Heart left ventricle (tissue), 13 donors: ENCODE results near the gene ACOT12.

Experiments
- CTCF ChIP-seq, 12 donors: fragments of 200-600 bp; sonication (generic) in 4 of 12; IDR thresholded peaks; one replicate each; pipeline versions ENCODE4 v1.5.0 to v1.8.0; 2018 to 2022; ENCODE audit warnings: antibody characterized with exemption in 12 of 12, mild to moderate bottlenecking in 5 of 12
- POLR2A ChIP-seq, 2 donors: fragments of 450-650 bp; IDR thresholded peaks; one replicate each; pipeline ENCODE4 v1.6.1; 2017; ENCODE audit warnings: antibody characterized with exemption in 2 of 2, mild to moderate bottlenecking in 2 of 2, moderate library complexity in 2 of 2
- donor health status: ischemic (EF 13 %, LVEDD 7.1; RV severe dilation, severe dysfunction).
- donor health status: DM: no; HTN: yes; CAD: no.
- donor health status: DM: no; HTN: no; CAD: no.
- donor health status: ischemic (EF 25% LVEDD 6.9; RV normal size, moderate dysfunction).
- donor health status: ischemic (EF 25% LVEDD 5.7; RV mildly dilated, moderate dysfunction).
- donor health status: ischemic (EF 35%, LVEDD 5.7; RV mildly dilated, moderate dysfunction).
- donor health status: nonischemic (EF 11% LVEDD 7.7; RV severe dilation, severe dysfunction).
- donor health status: DM: yes; HTN: yes; CAD: no.
- donor health status: PGD.
- donor health status: ischemic (EF 29% LVEDD 5.4; RV normal size, mild dysfunction).
- donor health status: nonischemic (EF 23%, LVEDD 6.1; RV moderate dilation, normal function).

GRCh38 chr5:81409361-81409760, 15.4 kb upstream of the ACOT12 start:
- TF ChIP-seq CTCF (IDR thresholded peaks at IDR 0.05) (no peak), POLR2A (IDR thresholded peaks at IDR 0.05) (no peak)
